MG63 (cell line): Measurements from ENCODE around the gene BICD2. TPM values are rescaled to one million over a fixed set of nuclear protein-coding genes. Genes with fewer than 3 reads are reported as not detected.

Experiments
- DNase-seq: peaks from one replicate; pipeline ENCODE4 v3.0.0-alpha.2; 2020
- H3K27me3 ChIP-seq: fragments of 250-450 bp; sonication (Bioruptor Pico); 2 replicates; pipeline ENCODE4 v1.5.1; 2020; ENCODE audit warnings: mild to moderate bottlenecking, moderate library complexity
- H3K36me3 ChIP-seq: fragments of 250-450 bp; sonication (Bioruptor Pico); 2 replicates; pipeline ENCODE4 v1.5.1; 2020; ENCODE audit warnings: mild to moderate bottlenecking, moderate library complexity
- H3K4me3 ChIP-seq: fragments of 250-450 bp; sonication (Bioruptor Pico); 2 replicates; pipeline ENCODE4 v1.5.1; 2020; ENCODE audit warnings: mild to moderate bottlenecking, moderate library complexity
- H3K9me3 ChIP-seq: fragments of 250-450 bp; sonication (Bioruptor Pico); 2 replicates; pipeline ENCODE4 v1.5.1; 2020; ENCODE audit warnings: mild to moderate bottlenecking, moderate library complexity
- total RNA-seq: library from RNA; depleted of rRNA; stranded (reverse); fragments of >200 nt; shearing (Covaris generic); gene quantifications from 2 replicates; pipeline ENCODE4 v1.2.3, GENCODE V29; 2014; ENCODE audit warnings: low replicate concordance

BICD2 gene
- total RNA-seq, 1 experiment from 2014 or later: 49.5 TPM

DNA sequence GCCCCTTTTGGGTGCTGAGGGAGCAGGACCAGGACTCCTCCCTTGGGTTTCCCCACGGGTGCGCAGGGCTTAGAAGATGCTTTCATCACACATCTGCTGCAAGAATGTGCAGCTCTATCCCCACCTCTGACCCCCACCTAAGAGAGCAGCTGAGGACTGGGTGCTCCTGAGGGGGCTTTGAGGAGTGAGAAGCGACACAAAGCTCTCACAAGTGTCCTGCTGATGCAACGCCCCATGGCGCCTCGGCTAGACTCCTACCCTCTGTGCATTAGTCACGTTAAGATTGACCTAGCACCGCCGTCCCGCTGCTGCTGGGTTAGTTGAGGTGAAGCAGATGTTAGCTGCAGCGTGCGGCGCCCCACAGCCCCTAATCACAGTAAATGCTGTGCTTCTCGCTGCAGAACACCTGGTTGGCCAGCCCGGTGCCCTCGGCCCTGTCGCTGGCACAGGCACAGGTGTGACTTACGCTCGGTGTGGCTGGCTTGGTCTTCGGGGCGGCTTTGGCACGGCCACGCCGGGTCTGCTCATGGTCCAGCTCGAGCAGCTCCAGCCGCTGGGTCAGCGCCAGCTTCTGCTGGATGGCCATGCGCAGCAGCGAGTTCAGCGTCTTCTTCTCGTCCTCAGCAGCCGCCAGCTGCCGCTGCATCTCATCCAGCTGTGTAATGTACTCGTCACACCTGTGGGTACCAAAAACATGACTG is 49.7 kb downstream of the BICD2 start:
- no peak overlapping the region for H3K4me3 ChIP-seq
- no peak for DNase-seq
- no peaks in the 10 kb centered on the region for H3K9me3 ChIP-seq
- peaks cover 45% of the 10 kb centered on the region for H3K36me3 ChIP-seq
- H3K27me3 ChIP-seq: no peaks in the 10 kb centered on the region

GRCh38 chr9:92714016-92714415 is 50.6 kb downstream of the BICD2 start:
- no peak overlapping the region for H3K4me3 ChIP-seq
- no peak for DNase-seq
- H3K36me3 ChIP-seq: peaks cover 38% of the 10 kb centered on the region
- no peaks in the 10 kb centered on the region for H3K9me3 ChIP-seq
- H3K27me3 ChIP-seq: no peaks in the 10 kb centered on the region

- DNase-seq: no peak
- Histone ChIP-seq H3K9me3 (no peaks in the 10 kb centered on the region), H3K36me3 (peaks cover 38% of the 10 kb centered on the region), H3K27me3 (no peaks in the 10 kb centered on the region), H3K4me3 (no peak overlapping the region)
Observed at GRCh38 chr9:92713528-92713927, 51.1 kb downstream of the BICD2 start.

- no peaks in the 10 kb centered on the region for H3K9me3 ChIP-seq
- no peaks in the 10 kb centered on the region for H3K27me3 ChIP-seq
- no peak for DNase-seq
- no peak overlapping the region for H3K4me3 ChIP-seq
- H3K36me3 ChIP-seq: peaks cover 38% of the 10 kb centered on the region
Observed at GRCh38 chr9:92712767-92713166, 51.9 kb downstream of the BICD2 start.

DNA sequence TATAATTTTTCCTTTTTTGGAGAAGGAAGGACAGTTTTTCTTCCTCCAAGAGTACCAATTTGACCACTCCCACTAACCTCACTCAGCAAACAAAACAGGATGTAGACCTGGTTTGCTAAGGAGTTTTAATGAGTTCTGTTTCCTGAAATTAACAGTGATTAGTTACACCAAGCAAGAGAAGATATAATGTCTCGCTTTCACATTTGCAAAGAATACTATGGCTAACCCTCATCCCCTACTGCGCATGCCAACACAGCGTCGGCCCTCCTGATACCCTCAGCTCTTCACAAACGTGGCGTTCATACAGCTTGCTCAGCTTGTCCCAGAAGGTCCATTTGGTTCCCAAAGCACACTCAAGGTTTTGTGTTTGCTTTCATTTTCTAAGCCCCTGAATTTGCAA is 52.8 kb downstream of the BICD2 start:
- Histone ChIP-seq H3K27me3 (no peaks in the 10 kb centered on the region), H3K36me3 (peaks cover 37% of the 10 kb centered on the region), H3K4me3 (no peak overlapping the region), H3K9me3 (no peaks in the 10 kb centered on the region)
- DNase-seq: no peak

DNA sequence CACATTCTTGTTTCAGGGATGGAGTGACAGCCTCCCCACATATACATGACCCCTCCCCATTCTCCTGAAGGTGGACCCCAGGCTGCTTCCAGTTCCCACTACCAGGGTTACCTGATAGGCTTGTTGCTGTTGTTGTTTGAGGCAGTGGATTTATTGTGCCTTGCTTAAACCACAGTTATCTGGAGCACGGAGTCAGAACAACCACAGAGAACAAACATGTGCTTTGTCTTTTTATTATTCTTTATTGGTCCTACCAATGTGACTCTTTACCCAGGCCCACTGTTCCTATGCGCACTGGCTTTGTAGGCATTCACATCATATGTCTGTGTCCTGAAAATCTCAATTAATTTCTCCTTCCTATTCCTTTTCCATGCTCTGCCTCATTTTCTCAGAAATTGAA is 53.5 kb downstream of the BICD2 start:
- no peaks in the 10 kb centered on the region for H3K27me3 ChIP-seq
- no peak overlapping the region for H3K4me3 ChIP-seq
- H3K9me3 ChIP-seq: no peaks in the 10 kb centered on the region
- peaks cover 32% of the 10 kb centered on the region for H3K36me3 ChIP-seq
- DNase-seq: no peak

GRCh38 chr9:92710368-92710767 is 54.3 kb downstream of the BICD2 start:
- H3K36me3 ChIP-seq: peaks cover 25% of the 10 kb centered on the region
- no peaks in the 10 kb centered on the region for H3K9me3 ChIP-seq
- no peak overlapping the region for H3K4me3 ChIP-seq
- no peaks in the 10 kb centered on the region for H3K27me3 ChIP-seq
- DNase-seq: no peak

GRCh38 chr9:92709954-92710353 is 54.7 kb downstream of the BICD2 start:
- peaks cover 21% of the 10 kb centered on the region for H3K36me3 ChIP-seq
- H3K4me3 ChIP-seq: no peak overlapping the region
- no peaks in the 10 kb centered on the region for H3K9me3 ChIP-seq
- H3K27me3 ChIP-seq: no peaks in the 10 kb centered on the region
- DNase-seq: no peak

DNA sequence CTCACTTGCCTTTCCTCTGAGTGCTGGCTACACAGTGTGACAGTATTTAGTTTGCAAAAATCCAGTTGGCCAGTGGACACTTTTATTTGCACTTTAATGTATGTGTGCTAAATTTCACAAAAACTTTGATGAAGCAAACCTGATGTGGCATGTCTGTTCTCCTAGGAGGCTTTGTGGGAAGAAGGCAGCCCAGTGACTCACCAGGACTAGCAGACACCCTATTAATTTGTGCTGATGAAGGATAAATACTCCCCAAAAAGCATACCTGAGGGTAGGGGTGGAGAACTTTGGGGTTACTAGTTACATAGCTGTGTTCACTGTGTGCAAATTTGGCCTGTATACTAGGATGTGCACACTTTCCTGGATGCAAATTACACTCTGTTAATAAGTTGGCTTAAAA is 55.4 kb downstream of the BICD2 start:
- H3K4me3 ChIP-seq: no peak overlapping the region
- DNase-seq: no peak
- peaks cover 16% of the 10 kb centered on the region for H3K36me3 ChIP-seq
- H3K27me3 ChIP-seq: no peaks in the 10 kb centered on the region
- no peaks in the 10 kb centered on the region for H3K9me3 ChIP-seq

GRCh38 chr9:92707530-92707929 is 57.1 kb downstream of the BICD2 start:
- Histone ChIP-seq H3K4me3 (no peak overlapping the region), H3K36me3 (peaks cover 9% of the 10 kb centered on the region), H3K9me3 (no peaks in the 10 kb centered on the region), H3K27me3 (no peaks in the 10 kb centered on the region)
- no peak for DNase-seq

- DNase-seq: no peak
- no peaks in the 10 kb centered on the region for H3K27me3 ChIP-seq
- H3K4me3 ChIP-seq: no peak overlapping the region
- no peaks in the 10 kb centered on the region for H3K9me3 ChIP-seq
- peaks cover 4% of the 10 kb centered on the region for H3K36me3 ChIP-seq
Observed at GRCh38 chr9:92706218-92706940, 58.3 kb downstream of the BICD2 start.

GRCh38 chr9:92704528-92704927 is 60.1 kb downstream of the BICD2 start:
- H3K36me3 ChIP-seq: no peaks in the 10 kb centered on the region
- DNase-seq: no peak
- no peaks in the 10 kb centered on the region for H3K9me3 ChIP-seq
- H3K27me3 ChIP-seq: no peaks in the 10 kb centered on the region
- H3K4me3 ChIP-seq: no peak overlapping the region

GRCh38 chr9:92696619-92697018 is 68.0 kb downstream of the BICD2 start:
- Histone ChIP-seq H3K4me3 (no peak overlapping the region), H3K9me3 (peaks cover 14% of the 10 kb centered on the region), H3K36me3 (no peaks in the 10 kb centered on the region), H3K27me3 (no peaks in the 10 kb centered on the region)
- no peak for DNase-seq

DNA sequence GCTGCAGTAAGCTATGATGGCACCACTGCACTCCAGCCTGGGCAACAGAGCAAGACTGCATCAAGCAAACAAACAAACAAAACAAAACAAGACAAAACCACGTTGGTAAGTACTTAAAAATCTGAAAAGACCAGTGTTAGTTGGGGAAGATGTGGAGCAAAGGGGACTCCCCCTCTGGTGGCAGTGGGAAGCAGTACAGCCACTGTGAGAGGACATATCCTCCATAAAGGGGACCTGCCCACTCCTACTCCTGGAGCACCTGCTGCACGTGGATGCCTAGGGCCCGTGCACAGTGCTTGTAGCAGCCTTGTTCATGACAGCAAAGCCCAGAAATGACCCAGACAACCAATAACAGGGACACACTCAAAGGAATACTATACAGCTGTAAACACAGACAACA is 77.7 kb downstream of the BICD2 start:
- no peaks in the 10 kb centered on the region for H3K27me3 ChIP-seq
- peaks cover 6% of the 10 kb centered on the region for H3K9me3 ChIP-seq
- DNase-seq: no peak
- no peak overlapping the region for H3K4me3 ChIP-seq
- H3K36me3 ChIP-seq: no peaks in the 10 kb centered on the region

DNA sequence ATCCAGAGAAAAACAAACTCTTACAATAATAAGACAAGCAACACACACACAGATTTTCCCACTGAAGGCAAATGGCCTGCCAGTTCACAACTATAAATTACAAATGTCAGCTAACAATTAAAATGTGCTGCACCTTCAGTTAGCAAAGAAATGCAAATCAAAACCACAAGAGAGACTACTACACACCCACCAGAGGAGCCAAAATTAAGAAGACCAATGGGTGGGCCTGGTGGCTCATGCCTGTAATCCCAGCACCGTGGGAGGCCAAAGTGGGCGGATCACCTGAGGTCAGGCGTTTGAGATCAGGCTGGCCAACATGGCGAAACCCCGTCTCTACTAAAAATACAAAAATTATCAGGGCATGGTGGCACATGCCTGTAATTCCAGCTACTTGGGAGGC is 79.6 kb downstream of the BICD2 start:
- Histone ChIP-seq H3K36me3 (no peaks in the 10 kb centered on the region), H3K9me3 (no peaks in the 10 kb centered on the region; the same call in 1 of the 2 replicates), H3K4me3 (no peak overlapping the region), H3K27me3 (no peaks in the 10 kb centered on the region)
- no peak for DNase-seq

GRCh38 chr9:92682269-92682668 is 82.4 kb downstream of the BICD2 start:
- H3K4me3 ChIP-seq: no peak overlapping the region
- no peaks in the 10 kb centered on the region for H3K27me3 ChIP-seq
- DNase-seq: no peak
- H3K9me3 ChIP-seq: no peaks in the 10 kb centered on the region
- H3K36me3 ChIP-seq: no peaks in the 10 kb centered on the region

GRCh38 chr9:92680166-92681119 is 84.2 kb downstream of the BICD2 start:
- no peaks in the 10 kb centered on the region for H3K27me3 ChIP-seq
- DNase-seq: peak; percentile 43
- no peak overlapping the region for H3K4me3 ChIP-seq
- H3K36me3 ChIP-seq: no peaks in the 10 kb centered on the region
- no peaks in the 10 kb centered on the region for H3K9me3 ChIP-seq
